ENCODE results near the gene GMPR2. TPM values are rescaled to one million over a fixed set of nuclear protein-coding genes. Genes with fewer than 3 reads are reported as not detected.

The GMPR2 gene
- total and polyA plus RNA-seq, 2 of the 4 experiments (the other 2 are of a cell fraction), result 63.7 to 92.5 TPM

DNA sequence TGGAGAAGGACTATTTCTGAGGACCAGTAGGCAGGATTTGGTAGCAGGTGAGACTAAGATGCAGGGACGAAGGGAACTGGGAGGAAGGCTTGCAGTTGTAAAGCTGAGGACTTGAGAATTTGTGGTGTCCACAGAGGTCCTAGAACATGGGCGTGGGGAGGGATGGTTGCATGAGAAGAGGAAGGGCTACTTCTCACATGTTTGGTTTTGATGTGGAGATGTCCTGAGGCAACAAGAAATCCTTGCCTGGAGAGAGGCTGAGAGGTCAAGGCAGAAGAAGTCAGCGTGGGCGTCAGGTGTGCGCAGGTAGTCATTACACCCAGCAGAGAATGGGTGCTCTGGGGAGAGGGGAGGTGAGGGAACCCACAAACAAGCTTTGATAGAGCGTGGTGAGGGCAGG is 44.3 kb downstream of the GMPR2 start:
- TF ChIP-seq RFX5 (IDR thresholded peaks at IDR 0.05; ENCODE audit: low read depth, low read length), result no peak
- no peak for TF ChIP-seq CHD1 (IDR thresholded peaks at IDR 0.05; ENCODE audit: low read depth, low read length)
- Histone ChIP-seq H3K56ac (ENCODE audit: extremely low read depth, insufficient read depth, low read length) (no peak overlapping the region), H3K23ac (ENCODE audit: low read depth, low read length) (no peak overlapping the region), H3K4me2 (ENCODE audit: low read depth, low read length) (no peak overlapping the region), H4K8ac (ENCODE audit: low read depth in 2 of 2, low read length in 2 of 2) (no peak overlapping the region), H3K27ac (ENCODE audit: insufficient read depth, low read length) (no peak overlapping the region), H3K79me1 (ENCODE audit: low read depth in 1 of 2, low read length in 2 of 2) (peaks cover 8 to 19% of the 10 kb centered on the region in 2 experiments), H4K20me1 (ENCODE audit: insufficient read depth, low read length) (no peaks in the 10 kb centered on the region), H3K4me3 (ENCODE audit: insufficient read depth, low read depth, low read length) (no peak overlapping the region), H2BK20ac (ENCODE audit: low read depth, low read length) (no peak overlapping the region), H4K91ac (ENCODE audit: insufficient read depth, low read depth, low read length) (no peak overlapping the region), H3K27me3 (ENCODE audit: control insufficient read depth, insufficient read depth, low read length) (no peaks in the 10 kb centered on the region), H3K14ac (replicated peaks; ENCODE audit: low read depth, low read length) (no peak overlapping the region), H2BK120ac (ENCODE audit: low read depth, low read length) (no peak overlapping the region), H3K9ac (ENCODE audit: low read depth, low read length) (no peak overlapping the region), H2BK5ac (ENCODE audit: low read depth, low read length, poor library complexity, severe bottlenecking) (no peak overlapping the region), H2AFZ (replicated peaks; ENCODE audit: low read length, poor library complexity) (no peak overlapping the region), H2BK15ac (ENCODE audit: low read depth, low read length) (no peak overlapping the region), H3K4ac (ENCODE audit: low read depth, low read length) (no peak overlapping the region), H2AK9ac (replicated peaks; ENCODE audit: low read depth, low read length, poor library complexity) (no peak overlapping the region), H3K18ac (ENCODE audit: low read depth, low read length) (no peak overlapping the region), H3K36me3 (ENCODE audit: control insufficient read depth, insufficient read depth, low read length) (no peaks in the 10 kb centered on the region), H3K9me1 (ENCODE audit: insufficient read depth, low read length) (no peaks in the 10 kb centered on the region; the same call in 1 of the 2 replicates), H3K9me3 (ENCODE audit: control insufficient read depth, insufficient read depth, low read length) (no peaks in the 10 kb centered on the region), H4K5ac (ENCODE audit: low read depth, low read length) (no peak overlapping the region), H2AK5ac (ENCODE audit: low read depth, low read length) (no peak overlapping the region), H3K4me1 (ENCODE audit: control insufficient read depth, insufficient read depth, low read length) (no peaks in the 10 kb centered on the region; the same call in 1 of the 2 replicates)
- POLR2A ChIA-PET (ENCODE audit: unreplicated experiment), result no interaction called here
- intact Hi-C loops (cut with micrococcal nuclease), result no loop called here
- DNase-seq (no peak), ATAC-seq (ENCODE audit: low read depth) (no peak)
- dilution Hi-C loops (cut with HindIII; ENCODE audit: low sequenced_read_pairs, unreplicated experiment), result no loop called here
- in situ Hi-C loops (cut with MboI; ENCODE audit: low sequenced_read_pairs), result no loop called here
- BruUV-seq (replicated peaks), result no TSS peak
- CTCF ChIA-PET, result no interaction called here
- WGBS, 2 experiments (ENCODE audit: extremely low coverage in 2 of 2, insufficient read length in 1 of 2), result 85% methylated on average over 6 of the region's 6 CpGs; no CpG with 5 or more reads in 1 of the 2 experiments

Data from IMR-90 (cell line).